Calu3 (cell line): ENCODE data around the gene TOPORS. TPM values are rescaled to one million over a fixed set of nuclear protein-coding genes. Genes with fewer than 3 reads are reported as not detected.

ENCODE experiments used
- BruUV-seq: library from RNA; stranded (reverse); fragments of 400-500 nt; replicated peaks from 2 replicates; lab custom pipeline; 2021; lab: Mats Ljungman, UMichigan
- CTCF ChIA-PET: fragments of 300-600 bp; sonication (Branson Sonifier 250); formaldehyde crosslinking; loops from one replicate; lab custom pipeline; 2022; ENCODE audit warnings: antibody characterized with exemption; lab: Charles Lee
- DNase-seq: peaks from one replicate; pipeline ENCODE4 v3.0.0; 2022
- H3K27ac Mint-ChIP-seq: one replicate; pipeline ENCODE4 v1.8.0; 2022; ENCODE audit warnings: mixed read lengths; ENCODE audit not compliant: unreplicated experiment
- H3K27me3 Mint-ChIP-seq: one replicate; pipeline ENCODE4 v1.8.0; 2022; ENCODE audit warnings: mixed read lengths; ENCODE audit not compliant: unreplicated experiment
- H3K36me3 Mint-ChIP-seq: one replicate; pipeline ENCODE4 v1.8.0; 2022; ENCODE audit warnings: mild to moderate bottlenecking, moderate library complexity, mixed read lengths; ENCODE audit not compliant: insufficient read depth, unreplicated experiment
- H3K4me1 Mint-ChIP-seq: one replicate; pipeline ENCODE4 v1.8.0; 2022; ENCODE audit warnings: mild to moderate bottlenecking, low read depth, mixed read lengths; ENCODE audit not compliant: unreplicated experiment
- H3K4me3 Mint-ChIP-seq: one replicate; pipeline ENCODE4 v1.8.0; 2022; ENCODE audit warnings: mild to moderate bottlenecking, low read depth, moderate library complexity, mixed read lengths; ENCODE audit not compliant: unreplicated experiment
- H3K9me3 Mint-ChIP-seq: one replicate; pipeline ENCODE4 v1.8.0; 2022; ENCODE audit warnings: low read depth, mixed read lengths; ENCODE audit not compliant: unreplicated experiment
- CTCF ChIP-seq: fragments of 200-600 bp; IDR thresholded peaks from one replicate; pipeline ENCODE4 v1.8.0; 2022; ENCODE audit warnings: antibody characterized with exemption; ENCODE audit not compliant: unreplicated experiment
- intact Hi-C: fragments of 100-400 bp; cut with micrococcal nuclease; formaldehyde crosslinking; loops from one replicate; pipeline ENCODE4 v1.10.0; 2022; ENCODE audit not compliant: unreplicated experiment
- total RNA-seq: library from RNA; stranded (reverse); gene quantifications from 2 replicates; pipeline ENCODE4 v1.2.3, GENCODE V29; 2022

TOPORS gene
- total RNA-seq, 1 experiment from 2014 or later: 13.8 TPM

- TF ChIP-seq CTCF: no peak
- no peaks in the 10 kb centered on the region for H3K27me3 Mint-ChIP-seq
- no peak for DNase-seq
- peak overlapping the region; percentile 42 for H3K4me3 Mint-ChIP-seq
- CTCF ChIA-PET: interaction anchor here (3.0 kb wide), 1 partner anchor 97 kb away, joined by 7 read pairs; no protein-coding TSS in a partner anchor
- intact Hi-C loops: loop anchor here (10.0 kb wide), 1 partner anchor 99 kb away; no protein-coding TSS in a partner anchor
- peaks cover 25% of the 10 kb centered on the region for H3K36me3 Mint-ChIP-seq
- peak overlapping the region; percentile 34 for H3K27ac Mint-ChIP-seq
- peaks cover 23% of the 10 kb centered on the region for H3K4me1 Mint-ChIP-seq
- peaks cover 2% of the 10 kb centered on the region for H3K9me3 Mint-ChIP-seq
- BruUV-seq: no TSS peak
Observed at GRCh38 chr9:32523910-32524309, 28.5 kb downstream of the TOPORS start.

- Mint-ChIP-seq H3K27me3 (no peaks in the 10 kb centered on the region), H3K4me1 (peaks cover 5% of the 10 kb centered on the region), H3K36me3 (peaks cover 5% of the 10 kb centered on the region), H3K4me3 (no peak overlapping the region), H3K9me3 (peaks cover 6% of the 10 kb centered on the region), H3K27ac (no peak overlapping the region)
- no TSS peak for BruUV-seq
- no peak for DNase-seq
- CTCF ChIA-PET: no interaction called here
- intact Hi-C loops: no loop called here
- TF ChIP-seq CTCF: no peak
Observed at GRCh38 chr9:32518276-32518675, 34.1 kb downstream of the TOPORS start.

GRCh38 chr9:32516241-32516640 is 36.1 kb downstream of the TOPORS start:
- CTCF ChIA-PET: no interaction called here

GRCh38 chr9:32508728-32509127 is 43.7 kb downstream of the TOPORS start:
- no peaks in the 10 kb centered on the region for H3K9me3 Mint-ChIP-seq
- BruUV-seq: no TSS peak

More at GRCh38 chr9:32516241-32516640, 36.1 kb downstream of the TOPORS start:
- Mint-ChIP-seq H3K4me3 (no peak overlapping the region), H3K27me3 (no peaks in the 10 kb centered on the region), H3K9me3 (peaks cover 6% of the 10 kb centered on the region), H3K27ac (no peak overlapping the region), H3K4me1 (peaks cover 9% of the 10 kb centered on the region), H3K36me3 (no peaks in the 10 kb centered on the region)
- DNase-seq: no peak
- no TSS peak for BruUV-seq
- no peak for TF ChIP-seq CTCF
- intact Hi-C loops: no loop called here

More at GRCh38 chr9:32508728-32509127, 43.7 kb downstream of the TOPORS start:
- CTCF ChIA-PET: interaction anchor here (3.6 kb wide), 1 partner anchor 18 kb away, joined by 10 read pairs; the partner anchor contains the start of gene RIGI
- Mint-ChIP-seq H3K27me3 (no peaks in the 10 kb centered on the region), H3K4me3 (no peak overlapping the region), H3K4me1 (peaks cover 26% of the 10 kb centered on the region), H3K36me3 (no peaks in the 10 kb centered on the region), H3K27ac (no peak overlapping the region)
- no peak for DNase-seq
- no peak for TF ChIP-seq CTCF
- intact Hi-C loops: no loop called here
